Stimulated activated CD4-positive, alpha-beta T cell treated with anti-CD3 and anti-CD28 coated beads, Interleukin-15, amount 100 ng/mL, for 24 hours (primary cell): ENCODE results near the gene SSRP1.

Source experiments
- DNase-seq: peaks from one replicate; pipeline ENCODE4 v3.0.0-alpha.2; 2020

SSRP1 gene

DNA sequence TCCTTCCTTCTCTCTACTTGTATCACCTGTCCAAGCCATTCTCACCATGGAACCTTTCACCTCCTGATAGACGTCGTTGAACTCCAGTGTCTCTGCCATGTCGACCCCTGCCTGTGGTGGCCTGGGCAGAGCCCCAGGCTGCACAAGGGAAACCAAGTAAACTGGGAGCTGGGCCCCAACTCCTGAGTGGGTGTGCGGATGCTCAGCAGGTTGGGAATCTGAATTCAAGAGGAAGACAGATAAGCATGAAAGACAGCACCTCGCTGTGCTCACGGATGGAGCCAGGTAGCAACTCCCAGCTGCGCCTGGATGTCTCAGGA lies 709 bp downstream of the SSRP1 start:
- no peak for DNase-seq

- DNase-seq: no peak
Measured at GRCh38 chr11:57332694-57333440, 2.8 kb downstream of the SSRP1 start.

DNA sequence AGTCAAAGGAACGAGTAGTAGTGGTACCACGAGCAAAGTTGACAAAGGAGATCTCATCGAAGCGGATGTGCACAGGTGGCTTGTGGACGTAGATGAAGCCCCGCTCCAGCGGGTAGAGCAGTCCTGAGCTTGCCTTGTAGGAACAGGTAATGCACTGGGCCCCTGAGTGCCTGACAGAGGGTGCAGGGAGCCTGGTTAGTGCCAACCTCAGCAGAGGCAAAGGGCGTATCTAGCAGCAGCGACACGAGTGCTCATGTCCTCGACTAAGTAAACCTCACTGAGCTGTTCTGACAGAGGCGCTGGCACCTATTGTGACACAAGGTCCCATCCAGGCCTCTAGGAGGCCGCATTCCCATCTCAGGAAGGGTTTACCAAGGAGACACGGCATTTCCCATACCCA lies 4.0 kb downstream of the SSRP1 start:
- DNase-seq: no peak

- DNase-seq: peak; percentile 21
Measured at GRCh38 chr11:57330029-57330428, 5.7 kb downstream of the SSRP1 start.

DNA sequence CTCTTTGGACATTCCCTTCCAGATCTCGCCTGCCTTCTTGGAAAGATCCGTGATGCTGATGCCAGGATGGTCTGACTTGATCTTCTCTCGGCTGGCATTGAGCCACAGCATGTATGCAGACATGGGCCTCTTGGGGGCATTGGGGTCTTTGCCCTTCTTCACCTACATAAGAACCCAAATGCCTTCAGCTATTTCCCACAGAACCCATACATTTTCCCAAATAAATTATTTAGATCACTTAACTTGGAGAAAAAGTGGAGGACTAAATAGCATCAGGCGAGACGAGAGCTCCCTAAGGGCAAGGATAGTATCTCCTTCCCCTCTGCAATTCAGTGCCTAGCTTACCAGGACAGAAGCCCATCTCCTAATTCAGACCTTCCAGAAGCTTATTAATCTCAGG lies 8.0 kb downstream of the SSRP1 start:
- no peak for DNase-seq

DNA sequence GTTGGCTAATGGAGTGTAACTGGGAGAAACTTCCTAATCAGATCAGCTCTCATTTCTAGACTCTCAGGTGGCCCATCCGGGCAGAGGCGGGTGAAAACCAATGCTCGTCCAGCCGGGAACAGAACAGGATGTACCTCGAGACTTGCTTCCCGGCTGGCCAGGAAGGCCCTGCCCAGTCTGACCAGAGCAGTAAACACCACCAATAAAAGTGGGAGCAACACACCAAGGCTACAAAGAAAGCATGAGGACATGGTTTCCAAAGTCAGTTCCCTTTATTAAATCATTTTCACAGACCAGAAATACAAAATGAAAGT lies 10.0 kb downstream of the SSRP1 start:
- no peak for DNase-seq

DNA sequence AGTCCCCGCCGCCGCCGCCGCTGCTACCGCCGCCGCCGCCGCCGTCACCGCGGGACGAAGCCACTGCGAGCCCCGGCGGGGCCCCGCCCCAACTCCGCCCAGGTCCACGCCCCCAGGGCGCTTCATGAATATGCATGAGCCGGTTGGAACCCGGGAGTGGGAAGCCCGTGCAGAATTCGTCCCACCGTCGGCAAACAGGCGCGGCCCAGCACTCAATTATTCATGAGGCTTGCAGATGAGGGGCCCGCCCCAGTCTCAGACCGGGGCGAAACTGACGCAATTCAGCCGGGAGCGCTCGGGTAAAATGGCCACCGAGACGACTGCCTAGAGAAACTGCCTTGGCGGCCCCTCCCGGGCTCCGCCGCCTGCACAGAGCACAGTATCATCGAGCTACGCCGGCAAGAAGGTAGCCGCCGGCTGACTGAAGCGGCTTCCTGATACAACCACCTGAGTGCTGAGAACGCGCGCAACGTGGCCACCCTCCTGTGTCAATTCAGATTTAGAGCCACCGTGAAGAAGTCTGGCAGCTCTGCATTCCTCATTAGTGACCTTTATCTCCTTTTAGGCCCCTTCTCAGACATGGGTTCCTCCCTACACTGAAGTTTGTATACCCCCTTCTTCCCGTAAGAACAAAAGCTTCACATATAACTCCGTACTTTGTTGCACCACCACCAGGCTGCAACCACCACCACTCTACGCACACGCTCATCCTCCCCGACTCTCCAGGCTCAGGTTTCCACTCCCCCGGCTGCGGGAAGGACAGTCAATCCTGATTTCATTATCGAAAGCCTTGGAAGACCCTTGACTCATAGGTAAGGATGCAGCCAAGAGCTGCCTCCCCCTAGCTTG lies 10.6 kb downstream of the SSRP1 start, which contains the start of gene TNKS1BP1:
TSS of gene TNKS1BP1 (minus strand) at position 67 of the 849 bp plus-strand sequence. CDS start 3,067 bp downstream, outside the sequence.
- DNase-seq: peak; percentile 94

DNA sequence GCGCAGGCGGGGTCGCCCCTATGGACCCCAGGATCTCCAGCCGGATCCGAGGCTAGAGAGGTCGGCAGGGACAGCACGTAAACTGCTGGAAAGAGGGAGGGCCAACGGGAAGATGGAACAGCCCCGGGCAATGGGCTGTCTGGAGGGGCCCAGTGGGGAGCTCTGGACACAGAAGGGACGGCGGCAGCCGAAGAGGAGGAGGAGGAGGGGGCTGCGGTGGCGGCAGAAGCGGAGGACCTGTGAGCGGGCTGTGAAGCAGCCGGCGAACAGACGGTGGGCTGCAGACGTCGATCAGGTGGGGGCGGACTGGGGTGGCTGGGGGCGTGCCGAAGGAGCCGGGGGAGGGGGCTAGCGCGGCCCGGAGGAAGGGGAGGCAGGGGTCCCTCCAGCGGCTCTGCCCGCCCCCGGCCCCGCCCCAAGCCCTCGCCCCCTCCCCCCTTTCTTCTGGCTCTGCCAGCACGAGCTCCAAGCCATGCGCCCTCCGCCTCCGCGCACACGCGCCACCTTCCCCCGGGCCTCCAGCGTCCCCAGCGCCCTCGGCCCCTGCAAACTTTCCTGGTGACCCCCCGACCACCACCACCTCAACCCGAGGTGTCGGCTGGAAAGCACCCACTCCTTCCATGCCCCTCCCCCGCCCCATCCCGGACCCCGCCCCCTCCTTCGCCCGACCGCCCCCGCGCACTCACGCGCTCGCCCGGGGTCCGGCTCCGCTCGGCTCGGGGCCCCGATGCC lies 11.4 kb downstream of the SSRP1 start:
- peak; percentile 44 for DNase-seq

- DNase-seq: no peak
Measured at GRCh38 chr11:57323855-57324153, 11.9 kb downstream of the SSRP1 start.

GRCh38 chr11:57323167-57323854 lies 12.4 kb downstream of the SSRP1 start:
- DNase-seq: no peak

GRCh38 chr11:57322256-57323166 lies 13.2 kb downstream of the SSRP1 start:
- peak; percentile 38 for DNase-seq

GRCh38 chr11:57321388-57322255 lies 14.1 kb downstream of the SSRP1 start:
- DNase-seq: no peak

- DNase-seq: no peak
Measured at GRCh38 chr11:57320719-57321387, 14.8 kb downstream of the SSRP1 start.

DNA sequence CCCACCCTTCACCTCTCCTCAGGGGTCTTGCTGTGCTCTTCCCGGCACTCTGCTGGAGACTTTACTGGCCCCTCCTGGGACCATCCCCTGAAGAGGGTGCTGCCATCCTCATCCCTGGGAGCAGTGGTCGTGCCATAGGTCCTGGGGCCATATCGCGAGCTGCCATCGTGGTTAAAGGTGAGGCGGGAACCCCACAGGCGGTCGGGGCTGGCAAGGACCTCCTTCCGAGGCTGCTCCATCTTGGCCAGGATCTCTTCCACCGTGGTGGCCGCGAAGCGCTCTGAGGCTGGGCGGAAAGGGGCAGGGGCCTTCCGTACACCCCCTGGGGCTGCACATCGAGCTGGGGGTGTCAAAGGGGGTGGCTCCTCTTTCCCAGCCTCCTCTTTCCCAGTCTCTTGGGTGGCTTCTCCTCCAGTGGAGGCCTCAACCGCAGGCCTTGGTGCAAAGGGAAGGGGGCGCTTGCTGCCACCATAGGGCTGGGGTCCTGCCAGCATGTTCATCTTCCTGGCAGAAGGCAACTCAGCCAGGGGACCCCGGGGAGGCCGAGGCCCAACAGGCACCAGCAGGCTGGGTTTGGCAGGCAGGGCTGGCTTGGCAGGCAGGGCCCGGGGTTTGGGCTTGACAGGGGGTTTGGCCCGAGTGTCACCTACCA lies 15.5 kb downstream of the SSRP1 start:
- no peak for DNase-seq

GRCh38 chr11:57318178-57318577 lies 17.5 kb downstream of the SSRP1 start:
- no peak for DNase-seq

DNA sequence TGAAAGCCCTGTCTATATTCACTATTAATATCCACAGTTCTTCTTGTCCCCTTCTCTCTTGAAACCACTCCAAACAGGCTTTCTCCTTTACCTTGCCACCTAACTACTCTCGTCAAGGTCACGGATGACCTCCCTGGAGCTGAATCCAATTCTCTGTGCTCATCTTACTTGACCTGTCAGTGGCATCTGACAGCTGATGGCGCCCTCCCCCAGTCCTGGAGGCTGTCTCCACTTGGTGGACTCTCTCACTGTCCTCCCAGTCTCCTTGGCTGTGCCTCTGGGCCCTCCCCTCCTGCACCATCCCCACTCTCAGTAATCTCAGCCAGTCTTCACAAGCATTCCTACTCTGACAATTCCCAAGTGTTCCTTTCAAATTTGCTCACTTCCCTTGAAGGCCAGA lies 19.7 kb downstream of the SSRP1 start:
- no peak for DNase-seq

DNA sequence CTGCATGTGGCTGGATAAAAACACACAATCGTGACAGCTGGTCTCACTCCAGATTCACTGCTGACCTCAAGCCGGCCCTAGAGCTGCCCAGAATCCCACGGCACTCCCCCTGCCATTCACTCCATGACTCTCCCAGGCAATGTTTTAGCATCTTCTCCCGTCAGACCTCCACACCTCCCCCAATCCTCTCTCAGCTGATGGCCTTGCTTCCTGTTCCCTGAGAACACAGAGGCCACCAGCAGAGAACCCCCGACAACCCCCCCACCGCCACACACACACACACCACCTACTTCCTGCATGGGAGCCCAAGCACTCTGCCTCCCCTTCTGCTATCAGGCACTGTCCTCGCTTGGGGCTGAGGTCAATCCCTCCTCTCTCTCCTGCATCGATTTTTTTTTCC lies 20.2 kb downstream of the SSRP1 start:
- DNase-seq: no peak

DNA sequence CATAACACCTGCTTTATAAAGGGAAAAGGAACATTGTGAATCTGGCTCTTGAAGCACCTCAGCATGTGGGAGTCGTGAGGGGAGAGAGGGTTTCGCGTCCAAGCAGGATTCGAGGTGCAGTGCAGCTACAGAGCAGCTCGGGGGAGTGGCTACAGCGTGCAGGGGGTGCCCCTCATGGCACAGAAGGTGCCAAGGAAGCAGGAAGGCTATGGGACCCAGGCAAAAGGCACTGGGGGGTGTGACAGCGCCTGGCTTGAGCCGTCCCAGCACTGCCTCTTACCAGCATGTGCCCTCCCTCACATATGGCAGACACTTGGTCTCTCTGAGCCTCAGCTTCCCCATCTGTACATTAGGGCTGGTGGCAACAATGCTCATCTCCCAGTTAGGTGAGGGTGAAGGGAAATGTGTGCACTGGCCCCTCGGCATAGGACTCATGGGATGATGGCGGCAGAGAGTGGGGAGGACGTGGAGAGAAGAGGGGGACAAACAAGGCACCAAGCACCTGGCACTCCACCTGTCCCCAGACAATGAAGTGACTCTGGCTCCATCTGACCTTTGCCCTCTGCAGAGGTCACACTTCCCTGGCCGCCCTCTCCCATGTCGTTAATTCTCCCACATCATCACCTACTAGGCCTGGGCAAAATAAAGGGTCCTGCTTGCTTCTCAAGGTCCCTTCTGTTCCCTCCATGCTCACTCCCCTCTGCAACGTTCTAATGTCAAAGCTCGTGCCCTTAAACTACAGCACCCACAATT lies 21.3 kb downstream of the SSRP1 start:
- DNase-seq: no peak

DNA sequence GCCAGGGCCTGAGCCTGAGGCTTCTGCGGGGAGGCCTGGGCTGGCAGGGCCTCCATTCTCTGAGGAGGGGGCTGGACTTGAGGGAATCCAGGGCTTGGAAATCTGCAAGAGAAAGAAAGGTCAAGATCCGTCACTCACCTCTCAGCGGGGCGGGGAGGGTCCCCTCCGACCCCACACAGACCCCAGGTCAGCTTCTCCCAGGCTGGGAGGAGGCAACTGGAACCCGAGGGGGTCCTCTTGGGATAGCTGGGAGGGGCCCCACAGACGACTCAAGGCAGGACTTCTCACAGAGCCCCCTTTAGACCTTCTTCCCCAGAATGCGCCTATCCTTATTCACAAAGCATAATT lies 21.9 kb downstream of the SSRP1 start:
- DNase-seq: no peak
